Liver (tissue), 3 donors: ENCODE measurements around the gene TLE3.

Source experiments
- ATF3 ChIP-seq: IDR thresholded peaks from 2 replicates; pipeline ENCODE4 v1.6.1; 2016; ENCODE audit warnings: antibody characterized with exemption
- CTCF ChIP-seq: fragments of 150-350 bp; IDR thresholded peaks from 2 replicates; pipeline ENCODE4 v1.5.1; 2017; ENCODE audit warnings: improper control_type of control experiment, low read depth, low read length; ENCODE audit not compliant: missing input control
- FOXA1 ChIP-seq: IDR thresholded peaks from 2 replicates; pipeline ENCODE4 v1.6.1; 2016; ENCODE audit warnings: antibody characterized with exemption
- GABPA ChIP-seq, 2 donors: IDR thresholded peaks in 1 of 2; conservative IDR thresholded peaks in 1 of 2; 2 replicates each; pipeline ENCODE4 v1.6.1; 2016; ENCODE audit warnings: antibody characterized with exemption in 2 of 2, mild to moderate bottlenecking in 1 of 2, moderate library complexity in 1 of 2
- HNF4G ChIP-seq: IDR thresholded peaks from 2 replicates; pipeline ENCODE4 v1.6.1; 2016; ENCODE audit warnings: antibody characterized with exemption
- JUND ChIP-seq, 2 donors: IDR thresholded peaks; 2 replicates each; pipeline ENCODE4 v1.6.1; 2016; ENCODE audit warnings: antibody characterized with exemption in 2 of 2
- MAX ChIP-seq: IDR thresholded peaks from 2 replicates; pipeline ENCODE4 v1.6.1; 2016; ENCODE audit warnings: antibody characterized with exemption
- RAD21 ChIP-seq, 2 donors: IDR thresholded peaks; 2 replicates each; pipeline ENCODE4 v1.6.1; 2016; ENCODE audit warnings: antibody characterized with exemption in 2 of 2, mild to moderate bottlenecking in 2 of 2
- REST ChIP-seq: IDR thresholded peaks from 2 replicates; pipeline ENCODE4 v1.6.1; 2016; ENCODE audit warnings: antibody characterized with exemption, mild to moderate bottlenecking
- RXRA ChIP-seq, 2 donors: IDR thresholded peaks; 2 replicates each; pipeline ENCODE4 v1.6.1; 2017 to 2018; ENCODE audit warnings: antibody characterized with exemption in 2 of 2, mild to moderate bottlenecking in 1 of 2
- SP1 ChIP-seq: IDR thresholded peaks from 2 replicates; pipeline ENCODE4 v1.6.1; 2018; ENCODE audit warnings: antibody characterized with exemption, mild to moderate bottlenecking
- TAF1 ChIP-seq: conservative IDR thresholded peaks from 2 replicates; pipeline ENCODE4 v1.6.1; 2016; ENCODE audit warnings: antibody characterized with exemption, mild to moderate bottlenecking
- YY1 ChIP-seq: IDR thresholded peaks from 2 replicates; pipeline ENCODE4 v1.6.1; 2016; ENCODE audit warnings: antibody characterized with exemption, mild to moderate bottlenecking
- donor health status: healthy.
- donor health status: healthy.

- no peak for TF ChIP-seq CTCF
- no peak for TF ChIP-seq SP1
- no peak for TF ChIP-seq REST
- no peak for TF ChIP-seq YY1
- no peak for TF ChIP-seq TAF1
- TF ChIP-seq RAD21 (IDR thresholded peaks at IDR 0.05), result no peak
- TF ChIP-seq GABPA (IDR thresholded peaks at IDR 0.05 in 1 of 2, conservative IDR thresholded peaks at IDR 0.05 in 1 of 2), result no peak
- TF ChIP-seq RXRA (IDR thresholded peaks at IDR 0.05), result no peak
- no peak for TF ChIP-seq JUND (IDR thresholded peaks at IDR 0.05)
- TF ChIP-seq MAX, result no peak
- no peak for TF ChIP-seq HNF4G
- no peak for TF ChIP-seq ATF3
- no peak for TF ChIP-seq FOXA1
Observed at GRCh38 chr15:70080347-70080746, 17.4 kb downstream of the TLE3 start.
